Measurements from ENCODE around the gene MVB12B. TPM values are rescaled to one million over a fixed set of nuclear protein-coding genes. Genes with fewer than 3 reads are reported as not detected.

Gene MVB12B
- total RNA-seq, 1 experiment from 2014 or later, result 3.2 TPM

DNA sequence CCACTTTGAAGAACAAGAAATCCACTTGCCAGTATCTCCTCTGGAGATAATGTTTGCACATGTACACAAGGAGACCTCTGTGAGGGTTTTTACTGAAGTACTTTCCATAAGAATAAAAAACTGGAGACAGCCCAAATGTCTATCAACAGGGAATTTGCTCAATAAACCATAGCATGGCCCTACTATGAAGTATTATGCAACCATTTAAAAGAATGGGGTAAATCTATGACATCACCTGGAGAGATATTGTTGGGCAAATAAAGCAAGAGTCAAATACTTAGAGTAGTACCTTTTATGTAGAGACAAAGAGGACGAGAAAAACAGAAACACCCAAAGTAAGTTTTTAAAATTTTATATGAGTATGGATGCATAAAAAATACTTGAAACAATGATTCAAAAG, 23.9 kb upstream of the MVB12B start:
- DNase-seq (ENCODE audit: low read depth), result no peak

DNA sequence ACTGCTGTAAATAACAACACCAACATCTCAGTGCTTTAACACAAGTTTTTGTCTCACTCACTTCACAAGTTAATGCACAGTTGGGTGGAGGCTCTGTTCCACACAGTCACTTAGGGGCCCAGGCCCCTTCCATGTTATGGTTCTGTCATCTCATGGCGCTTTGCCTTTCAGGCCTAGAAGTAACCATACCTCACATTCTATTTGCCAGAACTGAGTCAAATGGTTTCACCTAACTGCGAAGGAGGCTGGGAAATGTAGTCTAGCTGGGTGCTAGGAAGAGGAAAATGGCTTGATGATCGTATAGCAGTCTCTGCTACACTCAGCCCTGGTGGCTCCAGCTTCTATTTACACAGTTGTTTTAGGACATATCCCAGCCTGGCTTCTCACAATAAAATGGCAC, 23.1 kb upstream of the MVB12B start:
- peak; percentile 28 for DNase-seq (ENCODE audit: low read depth)

DNA sequence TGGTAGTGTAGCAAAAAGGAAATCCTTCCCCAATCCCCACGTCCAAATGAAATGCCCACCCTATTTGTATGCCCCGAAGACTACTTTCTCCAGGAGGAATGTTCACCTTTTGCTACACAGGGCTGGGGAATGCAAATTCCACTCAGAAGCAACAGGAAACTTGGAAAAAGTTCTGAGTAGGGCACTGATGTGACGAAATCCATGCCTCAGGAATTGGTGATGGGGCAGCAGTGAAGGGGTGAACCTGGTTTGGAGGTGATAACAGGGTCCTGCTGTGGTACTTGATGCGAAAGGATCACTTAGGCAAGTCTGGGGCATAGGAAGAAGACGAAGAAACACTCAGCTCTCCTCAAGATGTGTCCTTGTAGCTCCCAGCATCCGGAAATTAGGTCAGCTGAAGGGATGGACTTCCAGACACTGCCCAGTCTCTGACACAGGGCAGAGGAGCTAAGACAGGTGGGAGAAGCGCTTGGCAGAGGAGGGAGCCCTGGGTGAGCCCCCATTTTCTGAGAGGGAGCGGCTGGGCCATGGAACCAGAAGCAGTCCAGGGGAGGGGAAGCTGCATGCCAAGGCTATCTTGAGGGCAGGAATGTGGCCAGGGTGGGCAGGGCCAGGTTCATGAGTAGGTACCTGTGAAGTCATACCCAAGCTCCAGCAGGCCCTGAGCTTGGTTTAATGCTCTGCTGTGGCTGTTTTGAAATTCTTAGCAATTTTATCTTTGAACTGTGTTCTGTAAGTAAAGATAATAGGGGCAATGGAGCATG, 22.2 kb upstream of the MVB12B start:
- DNase-seq (ENCODE audit: low read depth), result no peak

DNA sequence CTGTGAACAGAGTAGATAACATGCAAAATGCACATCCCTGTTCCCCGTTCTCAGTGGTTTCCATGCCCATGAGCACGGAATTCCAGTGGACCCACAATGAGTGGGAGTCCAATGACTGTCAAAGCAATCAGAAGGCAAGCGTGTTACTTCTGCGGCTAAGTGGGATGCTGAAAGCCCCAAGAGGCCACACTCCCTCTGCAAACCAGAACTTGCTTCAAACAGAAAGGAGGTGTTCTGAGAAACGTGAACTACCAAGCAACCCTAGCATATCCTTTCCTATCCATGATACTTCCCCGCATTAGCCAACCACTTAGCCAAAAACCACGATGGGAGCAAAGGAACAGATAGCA, 21.7 kb upstream of the MVB12B start:
- no peak for DNase-seq (ENCODE audit: low read depth)

DNA sequence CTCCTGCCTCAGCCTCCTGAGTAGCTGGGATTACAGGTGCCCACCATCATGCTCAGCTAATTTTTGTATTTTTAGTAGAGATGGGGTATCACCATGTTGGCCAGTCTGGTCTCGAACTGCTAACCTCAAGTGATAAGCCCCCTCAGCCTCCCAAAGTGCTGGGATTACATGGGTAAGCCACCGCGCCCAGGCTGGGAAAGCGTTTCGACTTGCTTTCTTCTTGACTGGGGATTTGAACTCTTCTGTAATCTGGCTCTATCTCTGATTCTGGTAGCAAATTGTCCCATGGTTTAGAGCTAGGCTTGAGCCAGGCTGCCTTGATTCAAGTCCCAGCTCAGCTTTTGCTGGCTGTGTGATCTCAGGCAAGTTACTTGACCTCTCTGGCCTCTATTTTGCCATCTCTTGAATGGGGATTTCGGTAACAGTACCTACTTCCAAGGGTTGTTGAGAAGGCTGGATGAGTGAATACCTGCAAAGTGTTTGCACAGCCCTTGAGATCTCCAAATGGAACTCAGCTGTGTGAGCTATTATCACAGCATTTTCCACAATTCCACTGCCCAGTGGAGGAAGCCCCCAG, 20.5 kb upstream of the MVB12B start:
- DNase-seq (ENCODE audit: low read depth), result no peak

DNA sequence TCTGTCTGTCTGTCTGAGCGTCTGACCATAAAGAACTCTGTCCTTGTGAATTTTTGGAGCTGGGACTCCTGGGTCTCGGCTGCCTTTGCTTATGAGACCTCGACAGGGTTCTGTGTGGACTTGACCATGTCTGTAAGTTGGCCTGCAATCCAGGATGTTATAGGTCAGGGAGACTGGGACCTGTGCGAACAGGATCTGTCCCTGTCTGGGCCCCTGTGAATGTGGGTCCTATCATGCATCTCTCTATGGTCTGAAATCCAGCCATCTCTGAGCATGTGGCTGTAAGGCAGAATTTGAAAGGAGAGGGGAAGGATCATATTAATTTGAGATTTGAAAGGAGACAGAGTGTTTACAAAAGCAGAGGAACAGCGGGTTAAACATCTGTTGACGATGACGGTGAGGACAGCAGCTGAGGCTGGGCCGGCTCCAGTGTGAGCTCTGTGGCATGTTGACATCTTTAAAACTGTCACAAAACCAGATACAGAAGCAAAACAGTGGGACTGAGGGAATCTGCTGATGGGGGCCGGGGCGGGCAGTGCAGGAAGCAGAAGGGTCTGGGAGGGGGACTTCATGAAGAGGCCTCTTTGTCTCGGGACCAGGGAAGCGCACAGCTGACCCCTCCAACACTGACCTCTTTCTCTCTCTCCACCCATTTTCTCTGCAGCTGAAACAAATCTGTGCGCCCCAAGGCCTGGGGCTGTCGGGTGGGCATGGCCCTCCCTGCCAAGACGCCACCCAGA, 19.1 kb upstream of the MVB12B start:
- no peak for DNase-seq (ENCODE audit: low read depth)

DNA sequence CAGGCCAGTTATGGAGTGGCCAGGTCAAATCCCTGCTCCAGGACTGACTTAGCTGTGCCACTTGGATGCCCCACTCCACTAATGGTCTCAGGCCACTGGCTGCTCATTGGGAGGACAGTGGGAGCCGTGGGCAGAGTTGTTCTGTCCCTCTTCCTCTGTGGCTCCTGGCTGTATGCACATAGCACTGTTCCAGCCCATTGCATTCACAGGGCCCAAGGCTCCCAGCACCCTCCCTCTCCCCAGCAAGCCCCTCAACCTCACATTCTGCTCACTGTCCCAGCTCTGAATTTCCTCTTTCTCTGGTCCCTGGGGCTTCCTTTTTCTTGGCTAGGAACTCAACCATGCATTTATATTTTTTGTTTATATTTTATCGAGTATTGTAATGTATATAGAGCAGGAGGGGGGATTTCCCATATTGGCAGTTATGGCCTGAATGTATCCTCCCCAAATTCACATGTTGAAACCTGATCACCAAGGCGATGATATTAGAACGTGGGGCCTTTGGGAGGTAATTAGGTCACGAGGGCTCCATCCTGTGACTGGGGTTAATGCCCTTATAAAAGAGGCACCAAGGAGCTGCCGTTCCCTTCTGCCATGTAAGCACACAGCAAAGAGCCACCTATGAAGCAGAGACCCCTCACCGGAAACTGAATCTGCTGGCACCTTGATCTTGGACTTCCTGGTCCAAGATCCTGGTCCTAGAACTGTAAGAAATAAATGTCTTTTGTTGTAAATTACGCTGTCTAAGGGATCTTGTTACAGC, 17.0 kb upstream of the MVB12B start:
- no peak for DNase-seq (ENCODE audit: low read depth)

DNA sequence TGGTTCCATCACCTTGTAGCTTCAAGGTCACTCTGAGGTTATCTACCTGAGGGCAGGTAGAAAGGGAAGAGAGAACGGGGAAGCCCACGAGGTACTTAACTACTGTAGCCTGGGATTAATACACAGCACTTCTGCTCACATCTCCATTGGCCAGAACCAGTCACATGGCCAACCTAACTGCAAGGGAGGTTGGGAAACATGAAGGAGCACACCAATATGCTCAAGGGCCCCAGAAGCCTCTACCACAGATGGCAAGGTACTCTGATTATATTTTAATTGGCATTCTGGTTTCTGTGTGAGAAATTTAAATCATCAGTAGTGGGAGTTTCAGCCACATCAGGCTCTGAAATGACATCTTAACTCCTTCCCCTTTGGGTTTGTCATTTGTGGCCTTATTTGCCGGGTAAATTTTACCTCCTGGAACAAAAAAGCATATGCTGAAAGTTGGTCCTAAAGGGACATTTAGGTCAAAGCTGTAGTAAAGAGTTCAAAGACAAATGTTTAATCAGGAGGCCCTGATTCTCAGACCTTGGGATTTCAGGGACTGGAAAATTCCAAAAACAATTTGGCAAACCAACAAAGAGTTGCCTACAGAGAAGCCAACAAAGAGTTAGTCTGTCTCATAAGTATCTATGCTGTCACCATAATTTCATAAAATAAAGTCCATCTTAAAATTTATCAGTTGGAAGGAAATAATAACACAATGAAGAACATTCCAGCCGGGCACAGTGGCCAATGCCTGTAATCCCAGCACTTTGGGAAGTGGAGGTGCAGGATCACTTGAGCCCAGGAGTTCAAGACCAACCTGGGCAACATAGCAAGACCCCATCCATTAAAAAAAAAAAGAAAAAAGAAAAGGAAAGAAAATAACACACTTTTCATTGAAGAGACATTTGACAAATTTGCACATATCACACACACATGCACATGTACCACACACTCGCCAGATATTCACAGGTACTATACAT, 13.8 kb upstream of the MVB12B start:
- DNase-seq (ENCODE audit: low read depth), result no peak

DNA sequence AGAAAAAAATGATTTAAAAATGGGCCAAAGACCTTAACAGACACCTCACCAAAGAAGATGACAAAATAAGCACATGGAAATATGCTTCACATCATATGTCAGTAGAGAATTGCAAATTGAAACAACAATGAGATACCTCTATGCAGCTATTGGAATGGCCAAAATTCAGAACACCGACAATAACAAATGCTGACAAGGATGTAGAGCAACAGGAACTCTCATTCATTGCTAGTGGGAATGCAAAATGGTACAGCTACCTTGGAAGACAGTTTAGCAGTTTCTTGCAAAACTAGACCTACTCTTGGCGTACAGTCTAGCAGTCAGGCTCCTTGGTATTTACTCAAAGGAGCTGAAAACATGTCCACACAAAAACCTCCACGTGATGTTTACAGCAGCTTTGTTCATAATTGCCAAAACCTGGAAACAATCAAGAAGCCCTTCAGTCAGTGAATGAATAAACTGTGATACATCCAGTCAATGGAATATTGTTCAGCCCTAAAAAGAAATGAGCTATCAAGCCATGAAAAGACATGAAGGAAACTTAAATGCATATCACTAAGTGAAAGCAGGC, 10.5 kb upstream of the MVB12B start:
- no peak for DNase-seq (ENCODE audit: low read depth)

DNA sequence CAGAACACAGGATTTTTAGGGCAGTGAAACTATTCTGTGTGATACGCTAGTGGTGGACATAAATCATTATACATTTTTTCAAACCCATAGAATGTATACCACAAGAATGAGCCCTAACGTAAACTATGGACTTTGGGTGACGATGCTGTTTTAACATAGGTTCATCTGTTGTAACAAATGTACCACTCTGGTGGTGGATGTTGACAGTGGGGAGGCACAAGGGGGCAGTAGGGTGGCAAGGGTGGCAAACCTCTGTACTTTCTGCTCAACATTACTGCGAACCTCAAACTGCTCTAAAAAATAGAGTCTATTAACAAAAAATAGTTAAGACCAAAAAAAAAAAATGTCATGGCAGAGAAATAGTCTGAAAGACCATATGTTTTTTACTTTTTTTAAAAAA, 9.1 kb upstream of the MVB12B start:
- no peak for DNase-seq (ENCODE audit: low read depth)

DNA sequence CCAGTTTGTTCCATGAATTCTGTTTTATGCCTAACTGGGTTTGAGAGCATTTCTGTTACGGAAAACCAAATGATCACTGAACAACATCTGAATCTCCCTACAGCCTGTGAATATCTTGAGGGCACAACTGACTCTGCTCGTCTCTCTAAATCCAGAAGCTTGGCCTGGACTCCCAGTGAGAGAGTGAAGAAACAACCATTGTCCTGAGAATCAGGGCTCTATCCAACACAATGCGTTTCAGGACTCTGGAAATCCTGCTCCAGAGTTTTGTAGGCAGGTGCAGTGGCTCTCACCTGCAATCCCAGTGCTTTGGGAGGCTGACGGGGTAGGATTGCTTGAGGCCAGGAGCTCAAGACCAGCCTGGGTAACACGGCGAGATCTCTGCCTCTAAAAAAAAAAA, 7.8 kb upstream of the MVB12B start:
- DNase-seq (ENCODE audit: low read depth), result no peak

DNA sequence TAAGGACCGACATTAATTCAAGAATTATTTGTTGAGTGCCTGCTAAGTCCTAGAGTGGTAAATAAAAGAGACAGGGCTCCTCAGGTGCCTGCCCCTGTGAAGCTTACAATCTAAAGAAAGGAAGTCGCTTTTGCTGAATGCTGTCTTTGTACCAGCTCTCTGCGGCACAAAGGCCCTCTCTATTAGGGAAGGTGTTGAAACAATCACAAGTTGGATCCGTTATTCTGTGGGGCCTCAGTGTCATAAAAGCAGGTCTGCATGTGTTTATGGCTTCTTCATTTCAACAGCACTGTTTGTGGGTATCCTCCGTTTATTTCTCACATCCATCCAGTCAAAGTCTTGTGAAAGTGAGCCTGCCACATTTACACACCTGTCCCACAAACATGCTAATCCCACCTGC, 7.0 kb upstream of the MVB12B start:
- no peak for DNase-seq (ENCODE audit: low read depth)

DNA sequence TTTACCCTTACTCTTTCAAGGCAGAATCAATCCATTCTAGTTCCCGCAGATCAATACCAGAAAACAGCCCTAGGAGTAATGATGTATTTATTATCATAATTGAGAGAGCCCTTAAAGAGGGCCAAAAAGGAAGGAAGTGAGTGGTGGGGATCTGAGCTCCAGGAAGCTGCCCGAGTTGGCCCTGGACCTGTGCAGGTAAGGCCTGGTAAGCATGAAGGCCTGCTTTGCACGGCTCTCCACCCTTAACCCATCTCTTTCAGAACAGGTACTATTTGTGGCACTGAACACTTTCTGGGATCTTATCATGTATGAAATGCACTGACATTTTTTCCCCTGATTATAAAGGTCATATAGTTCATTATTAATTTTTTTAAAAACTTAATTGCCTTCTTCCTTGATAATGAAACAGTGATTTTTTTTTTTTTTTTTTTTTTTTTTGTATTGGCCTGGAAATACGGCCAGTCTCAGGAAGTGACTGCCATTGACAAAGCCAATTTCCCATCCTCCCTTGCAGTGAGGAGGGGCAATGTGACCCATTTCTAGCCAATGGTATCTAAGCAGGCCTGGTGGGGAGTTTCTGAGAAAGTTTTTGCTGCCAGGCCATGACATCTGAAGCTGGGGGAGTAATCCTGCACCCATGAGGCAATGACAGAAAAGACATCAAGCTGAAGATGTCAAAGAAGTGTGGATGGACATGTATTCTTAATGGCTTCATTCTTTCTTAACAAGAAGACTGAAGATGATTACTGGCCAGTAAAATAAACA, 6.3 kb upstream of the MVB12B start:
- DNase-seq (ENCODE audit: low read depth), result no peak

DNA sequence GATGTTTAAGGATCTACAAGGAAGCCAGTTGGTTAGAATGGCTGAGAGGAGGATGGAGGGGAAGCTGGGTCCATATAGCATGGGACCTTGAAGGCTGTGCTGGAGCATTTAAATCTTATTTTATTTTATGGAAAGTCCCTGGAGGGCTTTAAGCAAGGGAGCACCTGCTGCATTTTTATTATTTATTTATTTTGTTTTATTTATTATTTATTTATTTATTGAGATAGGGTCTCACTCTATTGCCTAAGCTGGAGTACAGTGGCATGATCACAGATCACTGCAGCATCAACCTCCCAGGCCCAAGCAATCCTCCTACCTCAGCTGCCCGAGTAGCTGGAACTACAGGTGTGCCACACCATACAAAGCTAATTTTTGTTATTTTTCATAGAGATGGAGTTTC, 4.9 kb upstream of the MVB12B start:
- DNase-seq (ENCODE audit: low read depth), result no peak

DNA sequence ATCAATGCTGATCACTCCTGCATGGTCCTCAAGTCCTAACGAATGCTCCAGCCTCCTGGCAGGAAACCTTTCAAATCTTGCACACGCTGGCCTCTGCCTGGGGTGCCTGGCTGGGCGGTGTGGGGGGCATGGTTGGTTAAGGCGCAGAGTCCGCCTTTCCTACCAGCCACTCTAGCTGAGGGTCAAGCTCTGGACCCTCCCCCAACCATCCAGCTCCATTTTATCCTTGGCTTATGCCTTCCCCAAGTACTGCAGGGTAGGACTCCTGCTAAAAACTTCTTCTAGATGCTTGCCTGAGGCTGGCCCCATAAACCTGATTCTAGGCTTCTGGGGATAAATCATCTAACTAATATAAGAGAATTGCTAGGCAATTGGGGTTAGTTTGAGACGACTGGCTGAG, 808 bp upstream of the MVB12B start:
- no peak for DNase-seq (ENCODE audit: low read depth)

DNA sequence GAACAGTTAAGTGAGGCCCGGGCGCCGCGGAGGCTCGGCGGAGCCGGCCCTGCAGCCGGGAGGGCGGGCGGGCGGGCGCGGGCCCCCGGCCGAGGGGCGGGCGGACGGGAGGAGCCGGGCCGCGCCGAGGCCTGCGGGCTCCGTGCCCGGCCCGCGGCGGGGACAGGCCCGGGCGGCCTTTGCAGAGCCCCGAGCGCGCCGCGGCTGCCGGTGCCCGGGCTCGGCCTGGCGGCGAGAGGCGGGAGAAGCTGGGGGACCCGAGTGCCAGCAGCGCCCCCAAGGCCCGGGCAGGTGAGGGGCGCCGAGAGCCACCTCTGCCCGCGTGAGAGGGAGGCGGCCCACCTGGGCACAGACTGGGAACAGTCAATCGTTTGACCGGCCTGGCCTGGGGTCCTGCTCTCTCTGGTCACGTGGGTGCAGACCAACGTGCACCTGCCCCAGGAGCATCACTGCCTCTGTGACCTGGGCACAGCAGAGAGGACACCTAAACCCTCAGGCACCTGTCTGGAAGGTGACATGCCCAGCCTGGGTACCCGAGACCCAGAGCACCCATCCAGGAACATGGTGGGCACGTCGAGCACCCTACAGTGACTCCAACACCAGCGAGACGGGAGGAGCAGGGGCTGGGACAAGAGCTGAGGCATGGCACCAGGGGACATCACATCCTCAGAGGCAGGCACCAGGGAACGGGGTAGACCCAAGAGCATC, 531 bp downstream of the MVB12B start:
- no peak for DNase-seq (ENCODE audit: low read depth)

DNA sequence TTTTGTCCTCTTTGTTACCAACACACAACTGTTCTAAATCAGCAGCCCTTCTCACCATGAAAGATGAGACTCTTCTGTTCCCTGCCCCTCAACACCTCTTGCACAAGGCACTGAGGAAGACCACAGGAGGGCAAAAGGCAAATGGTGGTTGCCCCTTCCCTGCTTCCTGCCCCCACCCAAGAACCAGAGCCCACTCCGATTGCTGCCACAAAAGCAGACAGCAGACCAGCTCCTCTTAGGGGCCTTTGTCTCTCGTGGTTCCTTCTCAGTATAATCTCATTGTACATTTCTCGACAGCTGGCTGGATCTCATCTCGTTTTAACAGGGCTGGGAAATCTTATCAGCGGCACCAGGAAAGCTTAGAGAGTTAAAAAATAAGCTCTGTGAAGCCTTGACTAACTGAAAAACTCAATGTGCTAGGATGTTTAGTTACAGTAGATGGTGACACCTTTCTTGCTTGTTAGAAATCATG, 1.1 kb downstream of the MVB12B start:
- DNase-seq (ENCODE audit: low read depth), result no peak

DNA sequence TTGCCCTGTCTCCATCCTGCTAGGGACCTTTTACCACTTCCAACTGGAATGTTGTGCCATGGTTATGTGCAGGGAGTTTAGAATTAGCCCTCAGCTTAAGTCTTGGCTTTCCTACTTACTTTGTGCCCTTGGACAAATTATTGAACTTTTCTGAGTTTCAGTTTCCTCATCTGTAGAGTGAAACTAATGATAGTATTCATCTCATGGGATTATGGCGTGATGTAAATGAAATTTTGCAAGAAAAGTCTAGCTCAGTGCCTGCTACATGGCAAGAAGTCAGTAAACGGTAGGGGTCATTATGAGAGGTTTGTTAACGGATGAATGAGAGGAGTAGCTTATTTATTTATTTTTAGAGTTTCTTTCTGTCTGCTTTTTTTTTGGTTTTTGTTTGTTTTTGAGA, 1.8 kb downstream of the MVB12B start:
- no peak for DNase-seq (ENCODE audit: low read depth)

DNA sequence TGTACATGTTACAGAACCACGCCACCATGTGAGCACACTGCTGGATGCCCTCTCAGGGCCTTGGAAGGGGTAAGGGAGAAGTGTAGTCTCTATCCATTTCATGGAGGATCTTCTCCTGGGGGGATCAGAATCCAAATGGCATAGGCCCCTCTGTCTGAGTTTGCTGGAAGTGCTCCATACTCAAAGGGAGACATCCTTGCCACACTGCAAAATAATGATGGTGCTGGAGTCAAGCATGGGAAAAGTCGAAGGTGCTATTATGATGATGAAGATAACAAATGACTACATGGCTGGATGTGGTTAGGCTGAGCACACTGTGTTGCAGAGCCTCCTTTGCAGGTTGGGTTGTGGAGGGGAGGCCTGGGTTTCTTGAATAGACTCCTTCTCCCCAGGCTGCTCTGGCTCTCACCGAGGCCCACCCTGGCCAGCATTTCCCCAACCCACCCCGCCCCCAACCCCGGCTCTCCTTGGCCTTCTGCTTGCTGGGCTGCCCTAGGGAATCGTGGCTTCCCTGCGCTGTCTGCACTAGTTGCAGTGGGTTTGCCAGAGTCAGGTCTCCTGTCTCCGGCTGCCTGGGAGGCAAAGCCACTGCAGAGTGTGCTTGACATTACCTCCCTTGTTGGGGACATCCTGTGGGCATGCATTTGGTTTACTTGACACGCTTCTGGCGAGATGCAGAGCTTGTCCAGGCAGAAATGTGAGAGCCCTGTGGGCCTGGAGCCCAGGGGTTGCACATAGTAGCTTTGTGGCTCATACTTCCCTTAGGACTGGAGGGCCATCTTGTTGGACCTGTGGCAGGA, 3.0 kb downstream of the MVB12B start:
- DNase-seq (ENCODE audit: low read depth), result peak; percentile 4

Data from M059J (cell line).